HepG2 (cell line): ENCODE results near the gene NACC2. TPM values are rescaled to one million over a fixed set of nuclear protein-coding genes. Genes with fewer than 3 reads are reported as not detected.

ENCODE experiments used
- ATAC-seq: fragments of 200-7000 bp; cut with Tn5 transposase; 3 replicates; pipeline ENCODE4 v1.9.1; 2020; ENCODE audit warnings: mild to moderate bottlenecking, moderate library complexity
- BruUV-seq: library from RNA; stranded (reverse); fragments of 400-500 nt; replicated peaks from 2 replicates; lab custom pipeline; 2021; lab: Mats Ljungman, UMichigan
- CTCF ChIA-PET: fragments of 300-600 bp; formaldehyde crosslinking; extraction: SDS; loops from one replicate; lab custom pipeline; 2021; ENCODE audit warnings: low total read pairs, inconsistent platforms, low intra/inter-chr PET ratio; lab: Yijun Ruan, JAX
- POLR2A ChIA-PET: fragments of 350-600 bp; sonication (Branson Sonifier 250); formaldehyde crosslinking; loops from one replicate; lab custom pipeline; 2020; ENCODE audit warnings: antibody characterized with exemption, inconsistent platforms; lab: Yijun Ruan, JAX
- DNase-seq: peaks from one replicate; pipeline ENCODE4 v3.0.0-alpha.2; 2015; ENCODE audit warnings: low spot score
- FAIRE-seq: peaks from 3 replicates; lab custom pipeline; 2011; peaks lifted over from hg19 to GRCh38; lab: Jason Lieb, UNC
- H2AFZ ChIP-seq: one replicate; pipeline ENCODE4 v1.6.1; 2011; ENCODE audit warnings: low read length, inconsistent platforms
- H3K27ac ChIP-seq: fragments of 300-600 bp; 3 replicates; pipeline ENCODE4 v1.8.0; 2011; ENCODE audit warnings: mixed run types, mild to moderate bottlenecking, mixed read lengths, low read length, inconsistent platforms; ENCODE audit not compliant: insufficient read depth; ENCODE audit errors: extremely low read length
- H3K27me3 ChIP-seq, 2 experiments: fragments of 200-600 bp in 1 of 2; 2 replicates in 1 of 2; 3 replicates in 1 of 2; pipeline versions ENCODE4 v1.6.0 to v1.8.0; 2011; ENCODE audit warnings: low read length in 2 of 2, mild to moderate bottlenecking in 2 of 2, moderate library complexity in 2 of 2, inconsistent platforms in 1 of 2; ENCODE audit not compliant: insufficient read depth in 2 of 2, control insufficient read depth in 1 of 2
- H3K36me3 ChIP-seq, 2 experiments: fragments of 200-600 bp in 1 of 2; replicated peaks in 1 of 2; 2 replicates in 1 of 2; 3 replicates in 1 of 2; pipeline versions ENCODE4 v1.5.1 to v1.8.0; 2011; ENCODE audit warnings: low read length in 2 of 2, inconsistent platforms in 1 of 2; ENCODE audit not compliant: insufficient read depth in 2 of 2, control insufficient read depth in 1 of 2
- H3K4me1 ChIP-seq: 2 replicates; pipeline ENCODE4 v1.5.1; 2012; ENCODE audit warnings: low read length, inconsistent platforms; ENCODE audit not compliant: insufficient read depth
- H3K4me2 ChIP-seq: 2 replicates; pipeline ENCODE4 v1.6.0; 2011; ENCODE audit warnings: low read depth, low read length, inconsistent platforms
- H3K4me3 ChIP-seq, 3 experiments: fragments of 200-600 bp in 1 of 3; sonication (generic), shearing (Covaris generic) in 1 of 3; replicated peaks in 1 of 3; 2 replicates each; pipeline ENCODE4 v1.5.1; 2011 to 2016; ENCODE audit warnings: low read length in 3 of 3, inconsistent platforms in 2 of 3, low read depth in 2 of 3, mild to moderate bottlenecking in 2 of 3, control low read depth in 1 of 3, mixed read lengths in 1 of 3; ENCODE audit not compliant: insufficient read depth in 1 of 3
- H3K79me2 ChIP-seq: one replicate; pipeline ENCODE4 v1.6.1; 2011; ENCODE audit warnings: low read length, inconsistent platforms; ENCODE audit not compliant: insufficient read depth
- H3K9ac ChIP-seq: 2 replicates; pipeline ENCODE4 v1.6.0; 2011; ENCODE audit warnings: mild to moderate bottlenecking, low read depth, low read length, inconsistent platforms; ENCODE audit not compliant: insufficient read depth
- H3K9me3 ChIP-seq: 2 replicates; pipeline ENCODE4 v1.5.1; 2012; ENCODE audit warnings: mild to moderate bottlenecking, low read length
- H4K20me1 ChIP-seq: 2 replicates; pipeline ENCODE4 v1.6.0; 2011; ENCODE audit warnings: inconsistent platforms, mild to moderate bottlenecking, low read length, moderate library complexity; ENCODE audit not compliant: insufficient read depth
- BCL6 ChIP-seq: IDR thresholded peaks from 2 replicates; pipeline ENCODE4 v1.6.1; 2016; ENCODE audit warnings: missing genetic modification reagents, missing compliant biosample characterization
- CCDC6 ChIP-seq: sonication (generic); formaldehyde crosslinking; IDR thresholded peaks from 2 replicates; pipeline ENCODE4 v1.8.1; 2022; ENCODE audit warnings: mild to moderate bottlenecking, missing genetic modification reagents, moderate library complexity
- HNF4A ChIP-seq: sonication (generic); formaldehyde crosslinking; IDR thresholded peaks from 2 replicates; pipeline ENCODE4 v1.4.0; 2020; ENCODE audit warnings: missing genetic modification reagents
- HOXA5 ChIP-seq: sonication (generic); formaldehyde crosslinking; IDR thresholded peaks from 2 replicates; pipeline ENCODE4 v1.4.0; 2020; ENCODE audit warnings: missing genetic modification reagents
- KDM5B ChIP-seq: sonication (generic); formaldehyde crosslinking; IDR thresholded peaks from 2 replicates; pipeline ENCODE4 v1.4.0; 2020; ENCODE audit warnings: missing genetic modification reagents, mild to moderate bottlenecking, borderline replicate concordance
- KLF11 ChIP-seq: IDR thresholded peaks from 2 replicates; pipeline ENCODE4 v1.6.1; 2016; ENCODE audit warnings: missing compliant biosample characterization
- KLF15 ChIP-seq: sonication (generic); formaldehyde crosslinking; IDR thresholded peaks from 2 replicates; pipeline ENCODE4 v1.8.1; 2023; ENCODE audit warnings: borderline replicate concordance, mild to moderate bottlenecking, inconsistent platforms, missing genetic modification reagents, mixed read lengths
- MED1 ChIP-seq: sonication (generic); formaldehyde crosslinking; IDR thresholded peaks from 2 replicates; pipeline ENCODE4 v1.4.0; 2020; ENCODE audit warnings: missing genetic modification reagents
- NFKBIZ ChIP-seq: IDR thresholded peaks from 2 replicates; pipeline ENCODE4 v1.6.1; 2018; ENCODE audit warnings: missing genetic modification reagents, missing compliant biosample characterization
- PAXIP1 ChIP-seq: sonication (generic); formaldehyde crosslinking; conservative IDR thresholded peaks from 2 replicates; pipeline ENCODE4 v1.4.0; 2020; ENCODE audit warnings: mild to moderate bottlenecking, missing genetic modification reagents, moderate library complexity
- PHF8 ChIP-seq: sonication (generic); formaldehyde crosslinking; IDR thresholded peaks from 2 replicates; pipeline ENCODE4 v1.5.0; 2020; ENCODE audit warnings: missing genetic modification reagents
- RARA ChIP-seq: IDR thresholded peaks from 2 replicates; pipeline ENCODE4 v1.6.1; 2016; ENCODE audit warnings: missing genetic modification reagents, missing compliant biosample characterization
- RFX3 ChIP-seq: IDR thresholded peaks from 2 replicates; pipeline ENCODE4 v1.6.1; 2016; ENCODE audit warnings: missing biosample characterization, missing genetic modification reagents
- RFXANK ChIP-seq: IDR thresholded peaks from 2 replicates; pipeline ENCODE4 v1.6.1; 2016
- SAP130 ChIP-seq: IDR thresholded peaks from 2 replicates; pipeline ENCODE4 v1.6.1; 2016; ENCODE audit warnings: low read depth
- TCF7L2 ChIP-seq: IDR thresholded peaks from 2 replicates; pipeline ENCODE4 v1.6.1; 2011; ENCODE audit warnings: mild to moderate bottlenecking, low read depth, low read length, moderate library complexity
- TGIF2 ChIP-seq: IDR thresholded peaks from 2 replicates; pipeline ENCODE4 v1.6.1; 2016; ENCODE audit warnings: control low read depth, missing compliant biosample characterization
- WIZ ChIP-seq: sonication (generic); formaldehyde crosslinking; IDR thresholded peaks from 2 replicates; pipeline ENCODE4 v1.5.1; 2020; ENCODE audit warnings: mild to moderate bottlenecking, missing genetic modification reagents
- ZBTB38 ChIP-seq: sonication (generic); formaldehyde crosslinking; IDR thresholded peaks from 2 replicates; pipeline ENCODE4 v1.5.1; 2020; ENCODE audit warnings: mild to moderate bottlenecking, missing genetic modification reagents
- ZFX ChIP-seq: sonication (generic); formaldehyde crosslinking; IDR thresholded peaks from 2 replicates; pipeline ENCODE4 v1.4.0; 2020; ENCODE audit warnings: mild to moderate bottlenecking, low read depth, missing genetic modification reagents, moderate library complexity
- ZFY ChIP-seq: sonication (generic); formaldehyde crosslinking; IDR thresholded peaks from 2 replicates; pipeline ENCODE4 v1.4.0; 2020; ENCODE audit warnings: missing genetic modification reagents
- WGBS: methylation state at CpG from one replicate; pipeline ENCODE4 v1.1.6; 2017; ENCODE audit warnings: low lambda C conversion rate; 5-methylcytosine and 5-hydroxymethylcytosine counted together
- in situ Hi-C: cut with HindIII; loops from 2 replicates; pipeline ENCODE4 v1.10.0; 2017; ENCODE audit warnings: low pct_unique_long_range_greater_than_20kb; ENCODE audit not compliant: extremely low pct_ligation_motif_present
- intact Hi-C: fragments of 100-400 bp; cut with micrococcal nuclease; formaldehyde crosslinking; loops from one replicate; pipeline ENCODE4 v1.10.0; 2022; ENCODE audit not compliant: unreplicated experiment
- polyA plus RNA-seq, 8 experiments: library from polyadenylated mRNA; depleted of rRNA in 3 of 8; stranded (reverse) in 7 of 8; unstranded in 1 of 8; fragments of >200 nt; fragmentation: Illumina TruSeq in 4 of 8; extraction: Trizol in 4 of 8; gene quantifications; 2 replicates each; pipeline versions ENCODE4 v1.2.1 to v1.2.3, GENCODE V29; 2011 to 2016; ENCODE audit warnings: low read depth in 4 of 8, missing spikeins in 1 of 8, mixed read lengths in 1 of 8; ENCODE audit not compliant: insufficient read depth in 1 of 8
- total RNA-seq, 5 experiments: library from RNA; depleted of rRNA; stranded (reverse); fragments of >200 nt; fragmentation: Illumina TruSeq; extraction: Trizol; gene quantifications; 2 replicates each; pipeline ENCODE4 v1.2.3, GENCODE V29; 2016; ENCODE audit warnings: low read depth in 1 of 5
- TF ChIP-seq, protein P1 (sequence below): sonication (generic); formaldehyde crosslinking; IDR thresholded peaks from 2 replicates; pipeline ENCODE4 v1.5.0; 2020; ENCODE audit warnings: mild to moderate bottlenecking, missing genetic modification reagents, moderate library complexity
- TF ChIP-seq, protein P2 (sequence below): sonication (generic); formaldehyde crosslinking; IDR thresholded peaks from 2 replicates; pipeline ENCODE4 v1.5.0; 2020; ENCODE audit warnings: missing genetic modification reagents

The NACC2 gene
- total and polyA plus RNA-seq, 2 of the 13 experiments (the other 11 are each of a cell fraction or from before 2014, with no cell fraction given): 5.9 to 12.3 TPM

DNA sequence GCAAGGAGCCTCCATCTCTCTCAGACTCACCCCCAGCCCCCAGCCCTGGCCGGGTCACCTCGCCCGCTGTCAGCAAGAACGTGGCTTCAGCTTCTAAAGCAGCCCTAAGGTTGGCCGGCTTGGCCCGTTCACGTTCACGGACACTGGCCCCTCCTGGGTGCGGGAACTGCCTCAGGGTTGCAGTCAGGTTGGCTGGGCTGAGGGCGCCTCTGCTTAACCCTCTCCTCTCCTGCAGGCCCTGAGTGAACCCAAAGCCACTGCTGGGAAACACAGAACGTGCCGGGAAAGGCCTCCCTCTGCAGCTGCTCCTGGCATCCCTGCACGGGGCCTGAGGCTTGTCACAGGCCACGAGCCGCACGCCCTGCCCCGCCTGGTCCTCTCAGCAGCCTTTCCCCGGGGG lies 93.9 kb downstream of the NACC2 start:
- in situ Hi-C loops (no loop called here), intact Hi-C loops (no loop called here)
- Histone ChIP-seq H3K4me2 (peak overlapping the region; percentile 83), H3K27me3 (no peaks in the 10 kb centered on the region; a peak in 1 of 5 replicates), H3K4me3 (peak overlapping the region; percentile 10 to 48 (median 29); a peak in 3 of 6 replicates), H3K79me2 (no peaks in the 10 kb centered on the region), H4K20me1 (no peaks in the 10 kb centered on the region), H3K9me3 (no peaks in the 10 kb centered on the region), H3K9ac (peak overlapping the region; percentile 41; the same call in 1 of the 2 replicates), H2AFZ (no peak overlapping the region), H3K4me1 (peaks cover 82% of the 10 kb centered on the region), H3K27ac (no peak overlapping the region), H3K36me3 (no peaks in the 10 kb centered on the region)
- no TSS peak for BruUV-seq
- ATAC-seq: peak; percentile 63
- peak; percentile 42 for DNase-seq
- 21% methylated on average over 6 of the region's 18 CpGs for WGBS
- ChIA-PET POLR2A (interaction anchor here (1.1 to 5.4 kb wide), 4 partner anchors 8 to 119 kb away, joined by 4 to 99 read pairs (median 7); no protein-coding TSS in a partner anchor), CTCF (no interaction called here)
- FAIRE-seq: no peak
- no peak for TF ChIP-seq TCF7L2
- TF ChIP-seq ZBTB38 (CRISPR knock-in tag): 0 out of 2 replicates have a peak, but pooled peaks have one; percentile 19
- TF ChIP-seq RFXANK (CRISPR knock-in tag): no peak
- no peak for TF ChIP-seq NFKBIZ (CRISPR knock-in tag)
- TF ChIP-seq RARA: peak; percentile 78
- no peak for TF ChIP-seq TGIF2
- TF ChIP-seq, protein P1, sequence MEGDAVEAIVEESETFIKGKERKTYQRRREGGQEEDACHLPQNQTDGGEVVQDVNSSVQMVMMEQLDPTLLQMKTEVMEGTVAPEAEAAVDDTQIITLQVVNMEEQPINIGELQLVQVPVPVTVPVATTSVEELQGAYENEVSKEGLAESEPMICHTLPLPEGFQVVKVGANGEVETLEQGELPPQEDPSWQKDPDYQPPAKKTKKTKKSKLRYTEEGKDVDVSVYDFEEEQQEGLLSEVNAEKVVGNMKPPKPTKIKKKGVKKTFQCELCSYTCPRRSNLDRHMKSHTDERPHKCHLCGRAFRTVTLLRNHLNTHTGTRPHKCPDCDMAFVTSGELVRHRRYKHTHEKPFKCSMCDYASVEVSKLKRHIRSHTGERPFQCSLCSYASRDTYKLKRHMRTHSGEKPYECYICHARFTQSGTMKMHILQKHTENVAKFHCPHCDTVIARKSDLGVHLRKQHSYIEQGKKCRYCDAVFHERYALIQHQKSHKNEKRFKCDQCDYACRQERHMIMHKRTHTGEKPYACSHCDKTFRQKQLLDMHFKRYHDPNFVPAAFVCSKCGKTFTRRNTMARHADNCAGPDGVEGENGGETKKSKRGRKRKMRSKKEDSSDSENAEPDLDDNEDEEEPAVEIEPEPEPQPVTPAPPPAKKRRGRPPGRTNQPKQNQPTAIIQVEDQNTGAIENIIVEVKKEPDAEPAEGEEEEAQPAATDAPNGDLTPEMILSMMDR: no peak
- peak; percentile 54; the same call in 1 of the 2 replicates for TF ChIP-seq KDM5B (CRISPR knock-in tag)
- peak; percentile 47; the same call in 1 of the 2 replicates for TF ChIP-seq BCL6 (CRISPR knock-in tag)
- no peak for TF ChIP-seq RFX3 (CRISPR knock-in tag)
- no peak for TF ChIP-seq CCDC6
- TF ChIP-seq HNF4A (CRISPR knock-in tag): peak; percentile 37
- no peak; the same call in 1 of the 2 replicates for TF ChIP-seq PAXIP1 (CRISPR knock-in tag)
- TF ChIP-seq MED1: peak; percentile 52; the same call in 1 of the 2 replicates
- no peak for TF ChIP-seq KLF15
- 0 out of 2 replicates have a peak, but pooled peaks have one; percentile 23 for TF ChIP-seq PHF8 (CRISPR knock-in tag)
- TF ChIP-seq ZFX (CRISPR knock-in tag): peak; percentile 47; the same call in 1 of the 2 replicates
- TF ChIP-seq WIZ (CRISPR knock-in tag): no peak
- TF ChIP-seq SAP130 (CRISPR knock-in tag): peak; percentile 52
- TF ChIP-seq ZFY: peak; percentile 50; the same call in 1 of the 2 replicates
- TF ChIP-seq KLF11 (CRISPR knock-in tag): no peak
- TF ChIP-seq, protein P2, sequence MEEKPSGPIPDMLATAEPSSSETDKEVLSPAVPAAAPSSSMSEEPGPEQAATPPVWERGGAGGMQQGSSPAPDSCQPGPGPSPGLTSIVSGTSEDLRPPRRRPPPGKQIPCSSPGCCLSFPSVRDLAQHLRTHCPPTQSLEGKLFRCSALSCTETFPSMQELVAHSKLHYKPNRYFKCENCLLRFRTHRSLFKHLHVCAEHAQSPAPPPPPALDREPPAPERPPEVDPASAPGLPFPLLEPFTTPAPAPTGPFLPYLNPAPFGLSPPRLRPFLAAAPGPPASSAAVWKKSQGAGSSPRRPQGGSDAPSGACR (CRISPR knock-in tag): no peak
- no peak for TF ChIP-seq HOXA5 (CRISPR knock-in tag)
